K562 (cell line): ENCODE measurements around the gene CIART. TPM values are rescaled to one million over a fixed set of nuclear protein-coding genes. Genes with fewer than 3 reads are reported as not detected.

ENCODE experiments used
- ARNT ChIP-seq, 2 experiments: fragments of 450-650 bp; IDR thresholded peaks; 2 replicates each; pipeline ENCODE4 v1.6.1; 2016; ENCODE audit warnings: mild to moderate bottlenecking in 1 of 2
- DPF2 ChIP-seq: fragments of 450-650 bp; IDR thresholded peaks from 2 replicates; pipeline ENCODE4 v1.6.1; 2016
- HLTF ChIP-seq: fragments of 450-650 bp; IDR thresholded peaks from 2 replicates; pipeline ENCODE4 v1.6.1; 2016
- KAT7 ChIP-seq: sonication (generic); formaldehyde crosslinking; IDR thresholded peaks from 2 replicates; pipeline ENCODE4 v1.8.0; 2022; ENCODE audit warnings: missing genetic modification reagents, mild to moderate bottlenecking, borderline replicate concordance
- MLLT1 ChIP-seq, 2 experiments: fragments of 450-650 bp; IDR thresholded peaks; 2 replicates each; pipeline ENCODE4 v1.6.1; 2016
- PCBP1 ChIP-seq: fragments of 200-400 bp; formaldehyde crosslinking; IDR thresholded peaks from 2 replicates; pipeline ENCODE4 v1.6.1; 2018; ENCODE audit warnings: mild to moderate bottlenecking, low read depth, low read length; ENCODE audit not compliant: poor library complexity, severe bottlenecking
- RBM15 ChIP-seq: fragments of 200-400 bp; formaldehyde crosslinking; IDR thresholded peaks from 2 replicates; pipeline ENCODE4 v1.6.1; 2018; ENCODE audit warnings: mild to moderate bottlenecking, low read length, moderate library complexity; ENCODE audit not compliant: insufficient read depth
- SIX5 ChIP-seq, 2 experiments: IDR thresholded peaks; 2 replicates each; pipeline ENCODE4 v1.6.1; 2011; ENCODE audit warnings: low read length in 2 of 2, borderline replicate concordance in 1 of 2, low read depth in 1 of 2, mild to moderate bottlenecking in 1 of 2, moderate library complexity in 1 of 2; ENCODE audit not compliant: insufficient read depth in 1 of 2
- SRSF1 ChIP-seq: fragments of 200-400 bp; formaldehyde crosslinking; IDR thresholded peaks from 2 replicates; pipeline ENCODE4 v1.6.1; 2017; ENCODE audit warnings: mild to moderate bottlenecking, low read depth, low read length, moderate library complexity
- STAT5A ChIP-seq: IDR thresholded peaks from 2 replicates; pipeline ENCODE4 v1.6.1; 2012; ENCODE audit warnings: low read length, inconsistent platforms, borderline replicate concordance
- TCF7 ChIP-seq: sonication (generic); IDR thresholded peaks from 2 replicates; pipeline ENCODE4 v1.6.1; 2016; ENCODE audit warnings: antibody characterized with exemption, borderline replicate concordance
- ZNF384 ChIP-seq: IDR thresholded peaks from 2 replicates; pipeline ENCODE4 v1.6.1; 2012; ENCODE audit warnings: low read depth, low read length, improper control_type of control experiment
- ZNF644 ChIP-seq: fragments of 200-800 bp; sonication (Bioruptor generic); IDR thresholded peaks from 2 replicates; pipeline ENCODE4 v1.6.1; 2016; ENCODE audit warnings: low read depth, missing genetic modification characterization, missing compliant biosample characterization
- ZNF780A ChIP-seq: fragments of 250-450 bp; sonication (Bioruptor Pico); IDR thresholded peaks from 2 replicates; pipeline ENCODE4 v1.5.0; 2021; ENCODE audit warnings: mild to moderate bottlenecking
- ZSCAN32 ChIP-seq: fragments of 450-650 bp; formaldehyde crosslinking; IDR thresholded peaks from 2 replicates; pipeline ENCODE4 v1.4.0; 2020; ENCODE audit warnings: mild to moderate bottlenecking, moderate library complexity
- polyA plus RNA-seq, 8 experiments: library from polyadenylated mRNA; depleted of rRNA in 4 of 8; stranded (reverse) in 5 of 8; unstranded in 3 of 8; fragments of >200 nt; fragmentation: Nextera tagmentation in 2 of 8; fragmentation: Illumina TruSeq in 1 of 8; extraction: Ambion mirVana in 2 of 8; extraction: Trizol in 1 of 8; gene quantifications; 2 replicates each; pipeline versions ENCODE4 v1.2.1 to v1.2.3, GENCODE V29; 2011 to 2014; ENCODE audit warnings: inconsistent platforms in 1 of 8, missing spikeins in 1 of 8
- total RNA-seq, 7 experiments: library from RNA; depleted of rRNA in 6 of 7; stranded (reverse); fragments of >200 nt in 6 of 7; fragmentation: Illumina TruSeq in 2 of 7; extraction: Trizol in 2 of 7; gene quantifications; 2 replicates each; pipeline versions ENCODE4 v1.2.1 to v1.2.3, GENCODE V29; 2011 to 2021; ENCODE audit warnings: low replicate concordance in 1 of 7
- TF ChIP-seq, protein P1 (sequence below): fragments of 450-650 bp; formaldehyde crosslinking; IDR thresholded peaks from 2 replicates; pipeline ENCODE4 v1.4.0; 2022; ENCODE audit warnings: missing genetic modification characterization
- TF ChIP-seq, protein P2 (sequence below): fragments of 250-450 bp; sonication (Bioruptor Pico); IDR thresholded peaks from 2 replicates; pipeline ENCODE4 v1.4.0; 2020; ENCODE audit warnings: mild to moderate bottlenecking, moderate library complexity, borderline replicate concordance
- TF ChIP-seq, protein P3 (sequence below): fragments of 200-400 bp; formaldehyde crosslinking; IDR thresholded peaks from 2 replicates; pipeline ENCODE4 v1.6.1; 2017; ENCODE audit warnings: mild to moderate bottlenecking, low read depth, low read length, moderate library complexity
- TF ChIP-seq, protein P4 (sequence below): fragments of 250-450 bp; sonication (Bioruptor Pico); IDR thresholded peaks from 2 replicates; pipeline ENCODE4 v1.5.0; 2021; ENCODE audit warnings: mild to moderate bottlenecking, borderline replicate concordance

Gene CIART
- total and polyA plus RNA-seq, 9 of the 15 experiments (the other 6 are each of a cell fraction or from before 2014, with no cell fraction given) = 0.07 to 0.35 (median 0.19) TPM; not detected in 2

DNA sequence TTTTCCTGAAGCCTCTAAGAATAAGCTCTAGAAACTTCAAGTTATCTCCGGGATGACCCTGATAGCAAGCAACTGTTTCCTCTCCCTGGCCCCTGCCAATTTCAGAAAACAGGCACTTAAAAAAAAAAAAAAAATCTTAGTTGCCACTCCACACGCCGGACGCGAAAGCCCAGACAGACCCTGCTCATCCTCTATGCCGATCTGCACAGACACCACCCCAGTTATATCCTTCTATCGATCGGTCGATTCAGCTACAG is 48.1 kb upstream of the CIART start (continued):
- no peak for TF ChIP-seq SIX5 (IDR thresholded peaks at IDR 0.05; ENCODE audit: borderline replicate concordance in 1 of 2, insufficient read depth in 1 of 2, low read depth in 1 of 2, low read length in 2 of 2)
- no peak for TF ChIP-seq ZSCAN32
- TF ChIP-seq ZNF644 (tag) = no peak
- no peak for TF ChIP-seq STAT5A
- TF ChIP-seq ZNF780A (CRISPR knock-in tag) = no peak
- TF ChIP-seq PCBP1 = no peak
- TF ChIP-seq, protein P1, sequence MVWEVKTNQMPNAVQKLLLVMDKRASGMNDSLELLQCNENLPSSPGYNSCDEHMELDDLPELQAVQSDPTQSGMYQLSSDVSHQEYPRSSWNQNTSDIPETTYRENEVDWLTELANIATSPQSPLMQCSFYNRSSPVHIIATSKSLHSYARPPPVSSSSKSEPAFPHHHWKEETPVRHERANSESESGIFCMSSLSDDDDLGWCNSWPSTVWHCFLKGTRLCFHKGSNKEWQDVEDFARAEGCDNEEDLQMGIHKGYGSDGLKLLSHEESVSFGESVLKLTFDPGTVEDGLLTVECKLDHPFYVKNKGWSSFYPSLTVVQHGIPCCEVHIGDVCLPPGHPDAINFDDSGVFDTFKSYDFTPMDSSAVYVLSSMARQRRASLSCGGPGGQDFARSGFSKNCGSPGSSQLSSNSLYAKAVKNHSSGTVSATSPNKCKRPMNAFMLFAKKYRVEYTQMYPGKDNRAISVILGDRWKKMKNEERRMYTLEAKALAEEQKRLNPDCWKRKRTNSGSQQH = 0 out of 2 replicates have a peak, but pooled peaks have one; percentile 42
- TF ChIP-seq SRSF1 = no peak
- TF ChIP-seq, protein P2, sequence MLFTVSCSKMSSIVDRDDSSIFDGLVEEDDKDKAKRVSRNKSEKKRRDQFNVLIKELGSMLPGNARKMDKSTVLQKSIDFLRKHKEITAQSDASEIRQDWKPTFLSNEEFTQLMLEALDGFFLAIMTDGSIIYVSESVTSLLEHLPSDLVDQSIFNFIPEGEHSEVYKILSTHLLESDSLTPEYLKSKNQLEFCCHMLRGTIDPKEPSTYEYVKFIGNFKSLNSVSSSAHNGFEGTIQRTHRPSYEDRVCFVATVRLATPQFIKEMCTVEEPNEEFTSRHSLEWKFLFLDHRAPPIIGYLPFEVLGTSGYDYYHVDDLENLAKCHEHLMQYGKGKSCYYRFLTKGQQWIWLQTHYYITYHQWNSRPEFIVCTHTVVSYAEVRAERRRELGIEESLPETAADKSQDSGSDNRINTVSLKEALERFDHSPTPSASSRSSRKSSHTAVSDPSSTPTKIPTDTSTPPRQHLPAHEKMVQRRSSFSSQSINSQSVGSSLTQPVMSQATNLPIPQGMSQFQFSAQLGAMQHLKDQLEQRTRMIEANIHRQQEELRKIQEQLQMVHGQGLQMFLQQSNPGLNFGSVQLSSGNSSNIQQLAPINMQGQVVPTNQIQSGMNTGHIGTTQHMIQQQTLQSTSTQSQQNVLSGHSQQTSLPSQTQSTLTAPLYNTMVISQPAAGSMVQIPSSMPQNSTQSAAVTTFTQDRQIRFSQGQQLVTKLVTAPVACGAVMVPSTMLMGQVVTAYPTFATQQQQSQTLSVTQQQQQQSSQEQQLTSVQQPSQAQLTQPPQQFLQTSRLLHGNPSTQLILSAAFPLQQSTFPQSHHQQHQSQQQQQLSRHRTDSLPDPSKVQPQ (CRISPR knock-in tag) = no peak
- TF ChIP-seq MLLT1 (IDR thresholded peaks at IDR 0.05) = peak in 1 of 2 experiments; percentile 20; a peak in 1 of 4 replicates
- TF ChIP-seq HLTF = peak; percentile 32; the same call in 1 of the 2 replicates
- TF ChIP-seq ARNT (IDR thresholded peaks at IDR 0.05) = no peak
- TF ChIP-seq DPF2 = peak; percentile 53
- TF ChIP-seq, protein P3, sequence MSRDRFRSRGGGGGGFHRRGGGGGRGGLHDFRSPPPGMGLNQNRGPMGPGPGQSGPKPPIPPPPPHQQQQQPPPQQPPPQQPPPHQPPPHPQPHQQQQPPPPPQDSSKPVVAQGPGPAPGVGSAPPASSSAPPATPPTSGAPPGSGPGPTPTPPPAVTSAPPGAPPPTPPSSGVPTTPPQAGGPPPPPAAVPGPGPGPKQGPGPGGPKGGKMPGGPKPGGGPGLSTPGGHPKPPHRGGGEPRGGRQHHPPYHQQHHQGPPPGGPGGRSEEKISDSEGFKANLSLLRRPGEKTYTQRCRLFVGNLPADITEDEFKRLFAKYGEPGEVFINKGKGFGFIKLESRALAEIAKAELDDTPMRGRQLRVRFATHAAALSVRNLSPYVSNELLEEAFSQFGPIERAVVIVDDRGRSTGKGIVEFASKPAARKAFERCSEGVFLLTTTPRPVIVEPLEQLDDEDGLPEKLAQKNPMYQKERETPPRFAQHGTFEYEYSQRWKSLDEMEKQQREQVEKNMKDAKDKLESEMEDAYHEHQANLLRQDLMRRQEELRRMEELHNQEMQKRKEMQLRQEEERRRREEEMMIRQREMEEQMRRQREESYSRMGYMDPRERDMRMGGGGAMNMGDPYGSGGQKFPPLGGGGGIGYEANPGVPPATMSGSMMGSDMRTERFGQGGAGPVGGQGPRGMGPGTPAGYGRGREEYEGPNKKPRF = no peak
- TF ChIP-seq ZNF384 = peak; percentile 78
- TF ChIP-seq RBM15 = no peak
- no peak for TF ChIP-seq KAT7 (CRISPR knock-in tag)
- TF ChIP-seq, protein P4, sequence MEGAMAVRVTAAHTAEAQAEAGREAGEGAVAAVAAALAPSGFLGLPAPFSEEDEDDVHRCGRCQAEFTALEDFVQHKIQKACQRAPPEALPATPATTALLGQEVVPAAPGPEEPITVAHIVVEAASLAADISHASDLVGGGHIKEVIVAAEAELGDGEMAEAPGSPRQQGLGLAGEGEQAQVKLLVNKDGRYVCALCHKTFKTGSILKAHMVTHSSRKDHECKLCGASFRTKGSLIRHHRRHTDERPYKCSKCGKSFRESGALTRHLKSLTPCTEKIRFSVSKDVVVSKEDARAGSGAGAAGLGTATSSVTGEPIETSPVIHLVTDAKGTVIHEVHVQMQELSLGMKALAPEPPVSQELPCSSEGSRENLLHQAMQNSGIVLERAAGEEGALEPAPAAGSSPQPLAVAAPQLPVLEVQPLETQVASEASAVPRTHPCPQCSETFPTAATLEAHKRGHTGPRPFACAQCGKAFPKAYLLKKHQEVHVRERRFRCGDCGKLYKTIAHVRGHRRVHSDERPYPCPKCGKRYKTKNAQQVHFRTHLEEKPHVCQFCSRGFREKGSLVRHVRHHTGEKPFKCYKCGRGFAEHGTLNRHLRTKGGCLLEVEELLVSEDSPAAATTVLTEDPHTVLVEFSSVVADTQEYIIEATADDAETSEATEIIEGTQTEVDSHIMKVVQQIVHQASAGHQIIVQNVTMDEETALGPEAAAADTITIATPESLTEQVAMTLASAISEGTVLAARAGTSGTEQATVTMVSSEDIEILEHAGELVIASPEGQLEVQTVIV (CRISPR knock-in tag) = no peak
- no peak for TF ChIP-seq TCF7
